KOPT-K1 (cell line): ENCODE measurements around the gene ASPG.

Experiments used
- H3K27ac ChIP-seq: fragments of 200-600 bp; sonication (generic); 2 replicates; pipeline ENCODE4 v1.5.1; 2016; ENCODE audit warnings: antibody characterized with exemption, mild to moderate bottlenecking, low read depth, low read length; ENCODE audit not compliant: poor library complexity, severe bottlenecking
- H3K36me3 ChIP-seq: fragments of 200-600 bp; sonication (generic); 2 replicates; pipeline ENCODE4 v1.5.1; 2017; ENCODE audit warnings: antibody characterized with exemption, mild to moderate bottlenecking, low read length, moderate library complexity; ENCODE audit not compliant: insufficient read depth
- H3K9me3 ChIP-seq: fragments of 200-600 bp; sonication (generic); 2 replicates; pipeline ENCODE4 v1.5.1; 2017; ENCODE audit warnings: antibody characterized with exemption, low read length, mild to moderate bottlenecking; ENCODE audit not compliant: insufficient read depth, poor library complexity, severe bottlenecking

Gene ASPG

DNA sequence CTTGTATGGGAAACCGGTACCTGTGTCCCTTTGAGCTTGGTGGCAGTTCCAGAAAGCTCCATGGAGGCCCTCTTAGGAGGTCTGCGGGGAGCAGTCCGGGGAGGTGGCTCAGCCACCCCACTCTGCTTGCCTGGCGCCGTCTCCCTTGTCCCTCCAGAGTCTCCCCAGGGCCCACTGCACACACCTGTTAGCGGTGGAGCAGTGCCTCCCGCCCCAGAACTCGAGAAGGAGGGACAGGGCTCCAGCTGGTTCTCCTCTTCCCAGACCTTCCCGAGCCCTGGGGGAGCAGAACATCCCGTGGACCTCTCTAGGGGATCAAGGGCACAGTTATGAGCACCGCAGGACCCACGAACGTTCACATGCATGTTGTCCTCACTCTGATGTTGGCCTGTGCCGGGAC, 10.8 kb downstream of the ASPG start:
- Histone ChIP-seq H3K9me3 (no peaks in the 10 kb centered on the region), H3K36me3 (no peaks in the 10 kb centered on the region), H3K27ac (no peak overlapping the region)

DNA sequence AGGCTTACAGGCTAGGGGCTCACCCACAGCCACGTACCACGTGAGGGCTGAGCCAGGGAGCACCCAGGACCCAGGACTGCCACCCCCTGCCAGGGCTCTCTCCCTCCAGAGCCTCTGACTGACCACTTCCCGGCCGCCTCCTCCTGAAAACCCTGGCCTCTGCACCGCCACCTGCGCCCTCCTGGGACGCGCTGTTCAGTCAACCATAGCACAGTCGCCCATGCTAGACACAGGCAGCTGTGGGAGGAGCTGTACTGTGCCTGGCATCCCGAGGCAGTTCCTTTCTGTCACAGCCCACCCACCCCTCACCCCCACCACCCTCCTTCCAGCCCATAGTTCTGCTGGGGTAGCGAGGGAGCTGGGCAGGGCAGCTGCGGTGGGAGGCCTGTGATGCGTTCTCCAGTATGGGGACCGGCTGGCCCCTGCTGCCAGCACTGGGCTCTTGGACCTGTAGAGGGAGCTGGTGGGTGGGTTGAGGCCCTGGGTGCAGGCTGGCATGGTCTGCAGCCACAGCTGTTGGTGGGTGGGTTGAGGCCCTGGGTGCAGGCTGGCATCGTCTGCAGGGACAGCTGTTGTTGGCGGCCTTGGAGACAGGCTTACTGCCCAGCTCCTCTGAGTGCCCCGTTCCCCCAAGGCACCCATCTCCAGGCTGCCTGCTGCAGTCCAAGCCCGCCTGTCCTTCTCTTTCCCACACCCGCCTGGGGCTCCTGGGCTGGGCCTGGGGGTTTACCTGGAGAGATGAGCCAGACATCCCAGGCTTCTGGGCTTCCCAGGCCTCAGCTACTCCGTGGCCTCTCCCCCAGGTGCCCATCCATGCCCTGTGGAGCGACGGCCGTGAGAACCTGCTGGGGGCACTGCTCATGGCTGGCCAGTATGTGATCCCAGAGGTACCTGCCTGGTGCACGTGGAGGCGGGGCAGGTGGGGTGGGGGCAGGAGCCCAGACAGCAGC, 11.5 kb downstream of the ASPG start:
- H3K9me3 ChIP-seq = no peaks in the 10 kb centered on the region
- H3K36me3 ChIP-seq = no peaks in the 10 kb centered on the region
- no peak overlapping the region for H3K27ac ChIP-seq

DNA sequence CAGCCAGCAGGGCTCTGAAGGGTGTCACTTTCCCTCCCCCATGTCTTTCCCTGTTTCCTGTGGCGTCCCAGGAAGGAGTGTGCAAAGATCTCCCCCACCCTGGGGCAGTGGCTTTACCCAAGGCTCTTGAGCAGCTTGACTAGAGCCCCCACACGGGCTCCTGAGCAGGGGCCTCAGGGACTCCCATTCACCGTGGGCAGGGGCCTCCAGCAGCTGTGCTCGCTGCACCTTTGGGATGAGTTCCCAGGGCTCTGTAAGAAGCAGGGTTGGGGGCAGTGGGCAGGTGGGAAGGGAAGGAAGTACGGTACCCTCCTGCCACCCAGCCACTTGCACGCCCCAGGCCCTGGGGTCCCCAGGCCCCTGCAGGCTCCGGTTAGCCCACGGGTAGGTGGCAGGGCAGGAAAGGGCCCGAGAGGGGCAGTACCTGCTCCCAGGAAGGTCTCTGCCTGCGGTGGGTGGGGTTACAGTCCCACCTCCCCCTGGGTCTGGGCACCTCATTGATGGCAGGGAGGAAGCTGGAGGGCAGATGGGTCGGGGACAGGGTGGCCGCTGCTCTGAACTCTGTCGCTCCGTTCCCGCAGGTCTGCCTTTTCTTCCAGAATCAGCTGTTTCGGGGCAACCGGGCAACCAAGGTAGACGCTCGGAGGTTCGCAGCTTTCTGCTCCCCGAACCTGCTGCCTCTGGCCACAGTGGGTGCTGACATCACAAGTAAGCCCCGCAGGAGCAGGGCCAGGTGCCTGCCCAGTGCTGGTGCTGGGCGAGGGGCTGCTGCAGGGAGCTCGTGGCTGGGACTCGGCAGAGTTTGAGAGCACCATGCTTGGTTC, 13.0 kb downstream of the ASPG start:
- Histone ChIP-seq H3K36me3 (no peaks in the 10 kb centered on the region), H3K27ac (no peak overlapping the region), H3K9me3 (no peaks in the 10 kb centered on the region)

DNA sequence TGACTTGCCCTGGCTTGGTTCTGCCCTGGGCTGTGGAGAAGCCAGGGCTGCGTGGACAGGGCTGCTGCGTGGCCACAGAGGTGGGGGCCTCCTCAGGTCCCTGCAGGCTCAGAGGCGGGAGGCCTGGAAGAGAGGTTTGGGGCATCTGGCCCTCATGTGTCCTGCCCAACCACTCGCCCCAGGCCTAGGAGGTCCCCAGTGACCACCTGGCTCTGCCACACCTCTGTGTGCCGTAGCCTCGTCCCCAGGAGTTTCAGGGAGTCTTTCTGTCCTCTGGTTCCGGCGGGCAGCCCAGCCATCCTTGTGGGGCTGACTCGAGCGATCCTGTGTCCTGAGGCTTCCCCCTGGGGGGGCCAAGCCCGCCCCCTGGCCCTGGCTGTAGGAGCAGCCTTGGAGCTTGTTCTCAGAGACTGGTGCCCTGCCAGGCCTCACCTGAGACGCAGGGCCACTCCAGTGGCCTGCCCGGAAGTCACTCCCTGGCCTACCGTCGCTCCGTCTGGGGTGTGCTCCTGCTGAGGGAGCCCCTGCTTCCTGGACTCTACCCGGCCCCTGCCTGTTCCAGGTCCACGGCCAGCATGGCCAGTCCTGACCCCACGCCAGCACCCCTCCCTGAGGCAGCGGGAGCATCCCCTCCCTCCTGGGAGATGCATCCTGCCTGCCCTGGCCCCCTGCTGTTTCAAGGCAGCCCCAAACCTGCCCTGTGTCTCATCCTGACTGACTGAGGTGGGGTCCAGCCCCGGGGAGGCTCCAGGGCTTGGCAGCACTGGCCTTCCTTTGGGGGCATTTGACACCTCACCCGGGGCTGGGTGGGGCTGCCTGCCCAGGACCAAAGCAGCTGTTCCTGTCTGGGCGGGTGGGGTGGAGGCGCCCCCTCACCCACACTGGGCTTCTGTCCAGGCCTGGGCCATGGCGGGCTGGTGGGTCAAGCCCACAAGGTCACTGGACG, 13.9 kb downstream of the ASPG start:
- H3K36me3 ChIP-seq = no peaks in the 10 kb centered on the region
- H3K27ac ChIP-seq = no peak overlapping the region
- H3K9me3 ChIP-seq = no peaks in the 10 kb centered on the region

DNA sequence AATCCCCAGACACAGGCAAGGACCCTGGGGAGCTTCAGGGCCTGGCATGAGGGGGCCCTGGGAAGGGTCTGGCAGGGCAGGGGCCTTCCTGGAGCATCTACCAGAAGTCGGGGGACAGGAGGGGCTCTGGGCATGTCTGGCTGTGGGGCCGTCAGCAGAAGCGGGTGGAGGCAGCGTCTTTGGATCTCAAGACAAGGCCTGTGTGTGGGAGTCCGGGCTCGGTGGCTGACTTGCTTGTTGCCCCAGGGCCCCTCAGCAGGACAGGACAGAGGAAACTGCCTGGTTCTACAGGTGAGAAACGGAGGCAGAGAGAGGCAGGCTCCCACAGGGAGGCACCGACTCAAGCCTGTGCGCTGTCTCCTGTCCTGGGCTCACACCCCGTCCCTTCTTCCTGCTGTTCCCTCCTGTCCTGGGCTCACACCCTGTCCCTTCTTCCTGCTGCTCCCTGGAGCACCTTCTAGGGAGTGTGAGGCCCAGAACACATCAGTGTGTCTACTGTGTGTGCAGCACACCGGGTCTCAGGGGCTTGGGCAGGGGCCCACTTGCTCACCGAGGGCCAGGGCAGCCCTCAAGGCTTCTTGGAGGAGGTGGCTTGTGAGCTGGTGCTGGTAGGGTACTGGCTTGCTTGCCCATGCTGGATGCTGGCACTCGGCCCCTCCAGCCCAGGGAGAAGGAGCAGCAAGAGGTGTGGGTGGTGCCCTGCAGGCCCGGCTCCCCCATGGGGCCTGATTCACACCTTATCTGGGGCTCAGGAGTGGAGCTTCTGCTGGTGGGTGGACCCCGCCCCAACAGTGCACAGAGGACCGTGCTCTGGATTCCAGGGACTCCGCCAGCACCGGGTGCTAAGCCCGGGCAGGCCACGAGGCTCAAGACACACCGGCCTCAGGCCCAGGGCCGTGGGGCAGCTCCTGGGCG, 14.9 kb downstream of the ASPG start:
- H3K36me3 ChIP-seq = no peaks in the 10 kb centered on the region
- no peak overlapping the region for H3K27ac ChIP-seq

DNA sequence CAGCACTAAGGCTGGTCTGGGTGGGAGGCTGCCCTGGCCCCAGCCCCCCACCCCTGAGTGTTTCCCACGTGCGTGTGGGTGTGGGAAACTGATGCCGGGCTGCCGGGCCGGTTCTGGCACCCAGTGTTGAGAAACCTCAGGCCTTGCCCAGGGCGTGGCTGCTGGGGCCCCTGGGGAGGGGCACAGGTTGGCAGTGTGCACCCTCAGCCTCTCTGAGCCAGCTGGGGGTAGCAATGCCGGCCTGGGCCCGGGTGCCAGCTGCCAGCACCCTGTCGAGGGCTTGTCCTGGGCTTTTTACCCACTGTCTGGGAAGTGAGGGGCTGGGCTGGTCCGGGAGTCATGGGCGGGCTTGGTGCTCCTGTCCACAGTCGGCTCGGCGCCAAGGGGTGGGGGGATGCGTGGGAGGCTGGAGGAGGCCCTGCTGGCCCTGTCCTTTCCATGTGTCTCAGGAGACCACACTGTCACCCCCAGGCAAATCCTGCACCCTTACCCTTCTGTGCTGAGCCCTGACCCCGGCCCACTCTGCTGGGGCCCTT, 15.7 kb downstream of the ASPG start:
- no peaks in the 10 kb centered on the region for H3K36me3 ChIP-seq
- no peaks in the 10 kb centered on the region for H3K9me3 ChIP-seq
- H3K27ac ChIP-seq = no peak overlapping the region

More for the DNA sequence above, 14.9 kb downstream of the ASPG start:
- H3K9me3 ChIP-seq = no peaks in the 10 kb centered on the region

DNA sequence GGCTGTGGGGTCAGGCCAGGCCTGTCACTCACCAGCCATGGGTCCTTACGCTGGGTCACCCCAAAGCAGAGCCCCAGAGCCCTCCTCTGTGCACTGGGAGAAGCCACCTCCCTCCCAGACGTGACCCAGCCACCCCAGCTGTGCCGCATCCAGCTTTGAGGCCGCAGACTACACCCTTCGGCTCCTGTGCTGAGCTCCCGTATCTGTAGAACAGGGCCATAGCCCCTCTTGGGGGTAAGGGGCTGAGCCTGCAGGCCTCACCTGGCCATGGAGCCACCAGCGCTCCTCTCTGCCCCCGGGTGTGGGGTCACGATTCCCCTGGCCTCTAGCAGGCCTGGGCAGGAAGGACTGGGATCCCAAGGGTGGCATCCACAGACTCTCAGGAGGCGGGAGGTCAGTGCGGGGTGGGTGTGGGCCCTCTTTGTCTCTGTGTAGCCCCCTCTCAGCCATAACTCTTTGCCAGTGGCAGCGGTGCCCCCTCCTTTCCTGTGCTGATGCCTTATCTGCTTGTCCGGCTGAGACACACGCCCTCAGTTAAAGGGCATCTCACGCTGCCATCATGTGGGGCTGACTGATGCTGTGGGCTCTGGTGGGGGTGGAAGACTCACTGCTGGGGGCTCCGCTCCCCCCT, 16.3 kb downstream of the ASPG start:
- Histone ChIP-seq H3K36me3 (no peaks in the 10 kb centered on the region), H3K9me3 (no peaks in the 10 kb centered on the region), H3K27ac (no peak overlapping the region)

DNA sequence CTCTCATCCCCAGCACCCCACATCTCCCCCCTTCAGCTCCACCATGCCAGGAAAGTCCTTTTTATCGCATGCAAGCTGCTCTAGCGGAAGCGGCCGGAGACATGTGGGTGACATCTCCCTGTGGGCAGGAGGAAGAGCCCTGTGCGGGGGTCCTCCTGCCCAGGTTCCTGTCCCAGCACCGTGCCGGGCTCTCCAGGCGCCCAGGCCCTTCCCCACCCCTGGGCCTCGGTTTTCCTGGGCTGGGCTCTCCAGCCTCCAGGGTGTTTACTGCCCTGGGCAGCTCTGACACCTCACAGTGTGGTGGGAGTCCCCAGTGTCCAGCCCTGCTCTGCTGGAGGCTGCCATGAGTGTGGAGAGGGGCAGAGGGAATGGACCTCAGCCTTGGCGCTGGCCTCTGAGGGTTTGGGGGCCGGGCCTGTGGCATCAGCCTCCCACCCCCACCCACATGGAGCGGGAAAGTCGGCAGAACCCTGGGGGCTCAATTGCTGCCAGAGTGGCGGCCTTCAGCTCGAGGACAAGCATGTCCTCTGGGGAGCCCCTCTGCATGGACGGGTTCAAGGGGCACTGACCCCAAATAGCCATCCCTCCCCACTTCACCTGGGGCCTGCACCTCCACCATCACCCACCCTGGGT, 16.9 kb downstream of the ASPG start:
- Histone ChIP-seq H3K36me3 (no peaks in the 10 kb centered on the region), H3K9me3 (no peaks in the 10 kb centered on the region), H3K27ac (no peak overlapping the region)

DNA sequence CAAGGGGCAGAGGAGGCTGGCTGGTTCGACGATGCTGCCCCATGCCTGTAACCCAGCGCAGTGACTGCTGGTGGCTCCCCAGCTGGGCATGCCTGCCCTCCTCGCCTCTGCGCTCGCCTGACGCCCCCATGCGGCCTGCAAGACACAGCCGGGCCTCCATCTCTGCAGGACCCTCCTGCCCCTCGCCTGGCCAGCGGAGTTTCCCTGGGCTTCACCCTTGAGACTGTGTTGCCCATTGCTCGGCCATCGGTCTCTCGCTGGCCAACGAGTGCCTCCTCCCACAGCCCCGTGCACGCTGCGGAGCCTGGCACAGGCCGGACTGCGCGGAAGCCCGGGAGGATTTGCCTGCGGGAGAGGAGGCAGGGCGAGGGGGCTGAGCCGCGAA, 17.6 kb downstream of the ASPG start:
- H3K36me3 ChIP-seq = no peaks in the 10 kb centered on the region
- H3K27ac ChIP-seq = no peak overlapping the region
- H3K9me3 ChIP-seq = no peaks in the 10 kb centered on the region

DNA sequence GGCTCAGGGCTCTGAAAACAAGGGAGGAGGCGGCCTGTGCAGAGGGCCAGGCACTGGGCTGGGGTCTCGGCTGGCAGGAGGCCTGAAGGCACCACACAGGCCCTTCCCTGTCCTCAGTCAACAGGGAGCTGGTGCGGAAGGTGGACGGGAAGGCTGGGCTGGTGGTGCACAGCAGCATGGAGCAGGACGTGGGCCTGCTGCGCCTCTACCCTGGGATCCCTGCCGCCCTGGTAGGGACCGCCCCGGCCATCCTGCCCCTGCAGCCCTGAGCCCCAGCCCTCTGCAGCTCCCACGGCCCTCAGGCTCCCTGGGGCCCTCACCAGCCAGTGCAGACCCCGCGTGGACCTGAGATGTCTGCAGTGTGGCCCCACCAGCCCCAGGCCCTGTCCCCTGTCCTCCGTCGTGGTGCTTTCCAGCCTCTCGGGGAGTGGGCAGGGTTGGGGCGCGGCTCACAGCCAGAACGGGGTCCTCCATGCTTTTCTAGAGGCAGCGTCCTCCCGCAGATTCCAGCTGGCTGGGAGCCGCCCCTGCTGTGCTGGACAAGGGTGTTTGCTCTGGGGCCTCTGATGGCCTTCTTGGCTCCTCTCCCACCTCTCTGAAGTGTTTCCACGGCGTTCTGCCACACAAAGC, 18.1 kb downstream of the ASPG start:
- Histone ChIP-seq H3K9me3 (no peaks in the 10 kb centered on the region), H3K36me3 (no peaks in the 10 kb centered on the region), H3K27ac (no peak overlapping the region)

DNA sequence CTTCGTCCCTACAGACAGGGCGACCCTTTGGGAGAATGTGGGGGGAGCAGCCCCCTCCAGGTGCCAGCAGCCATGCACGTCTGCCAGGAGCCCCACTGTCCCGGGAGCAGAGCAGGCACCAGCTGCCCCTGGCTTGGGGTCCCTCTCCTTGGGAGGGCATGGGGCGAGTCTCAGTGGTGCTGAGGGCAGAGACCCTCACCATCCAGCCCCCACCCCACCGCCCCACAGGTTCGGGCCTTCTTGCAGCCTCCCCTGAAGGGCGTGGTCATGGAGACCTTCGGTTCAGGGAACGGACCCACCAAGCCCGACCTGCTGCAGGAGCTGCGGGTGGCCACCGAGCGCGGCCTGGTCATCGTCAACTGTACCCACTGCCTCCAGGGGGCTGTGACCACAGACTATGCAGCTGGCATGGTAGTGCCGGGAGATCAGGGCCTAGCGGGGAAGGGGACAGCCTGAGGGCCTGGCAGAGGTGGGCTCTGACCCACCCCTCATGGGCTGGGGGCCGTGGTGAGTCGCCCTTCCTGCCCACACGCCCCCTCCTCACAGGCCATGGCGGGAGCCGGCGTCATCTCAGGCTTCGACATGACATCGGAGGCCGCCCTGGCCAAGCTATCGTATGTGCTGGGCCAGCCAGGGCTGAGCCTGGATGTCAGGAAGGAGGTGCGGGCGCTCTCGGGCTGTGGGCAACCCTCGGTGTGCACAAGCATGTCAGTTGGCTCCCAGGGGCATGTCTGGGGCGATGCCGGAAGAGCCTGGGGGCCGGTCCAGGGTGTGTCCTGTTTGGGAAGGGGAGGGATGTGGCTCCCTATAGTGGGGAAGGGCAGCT, 18.8 kb downstream of the ASPG start:
- no peak overlapping the region for H3K27ac ChIP-seq
- no peaks in the 10 kb centered on the region for H3K36me3 ChIP-seq
- no peaks in the 10 kb centered on the region for H3K9me3 ChIP-seq
